ENCODE results near the gene IL13RA1. TPM values are rescaled to one million over a fixed set of nuclear protein-coding genes. Genes with fewer than 3 reads are reported as not detected.
A peak's percentile ranks its signal among the peaks of the same experiment; 100 is the strongest.

Gene IL13RA1
- total RNA-seq, 1 experiment from 2014 or later = 14.4 TPM

GRCh38 chrX:118825227-118825626 is 97.8 kb downstream of the IL13RA1 start:
- Histone ChIP-seq H4K5ac (ENCODE audit: insufficient read length, low read depth, low read length) (no peak overlapping the region), H2BK120ac (ENCODE audit: low read depth, low read length, poor library complexity, severe bottlenecking) (no peak overlapping the region), H3K14ac (ENCODE audit: insufficient read depth, low read length) (no peak overlapping the region), H3K79me2 (ENCODE audit: insufficient read depth, low read length) (no peaks in the 10 kb centered on the region), H3K56ac (ENCODE audit: insufficient read length, low read depth, low read length) (no peak overlapping the region), H2BK15ac (ENCODE audit: low read depth, low read length) (no peak overlapping the region), H3K27ac (ENCODE audit: insufficient read length, low read depth, low read length) (no peak overlapping the region), H3K79me1 (ENCODE audit: insufficient read depth, low read depth, low read length, poor library complexity, severe bottlenecking) (no peaks in the 10 kb centered on the region), H3K9me3 (ENCODE audit: control insufficient read depth, low read depth, low read length) (peaks cover 30% of the 10 kb centered on the region), H2AFZ (ENCODE audit: low read length) (no peak overlapping the region), H2BK12ac (ENCODE audit: insufficient read length, low read depth, low read length) (no peak overlapping the region), H3K23me2 (ENCODE audit: insufficient read length, low read depth, low read length, poor library complexity, severe bottlenecking) (peaks cover 7% of the 10 kb centered on the region), H3K27me3 (ENCODE audit: insufficient read depth, low read length) (peaks cover 55% of the 10 kb centered on the region), H3K9ac (ENCODE audit: extremely low read depth, insufficient read length, low read length) (no peak overlapping the region), H2BK5ac (ENCODE audit: insufficient read length, low read length) (no peak overlapping the region), H2AK5ac (ENCODE audit: insufficient read length, low read length) (no peak overlapping the region), H3K4ac (ENCODE audit: low read depth, low read length) (no peak overlapping the region), H4K8ac (replicated peaks; ENCODE audit: insufficient read length, low read depth, low read length) (no peak overlapping the region), H3K18ac (ENCODE audit: insufficient read length, low read depth, low read length) (no peak overlapping the region), H2BK20ac (ENCODE audit: low read depth, low read length, poor library complexity, severe bottlenecking) (no peak overlapping the region), H3K4me2 (ENCODE audit: insufficient read depth, insufficient read length, low read length) (no peak overlapping the region), H3T11ph (ENCODE audit: low read length) (no peak overlapping the region), H4K91ac (ENCODE audit: insufficient read length, low read depth, low read length) (no peak overlapping the region), H3K23ac (ENCODE audit: insufficient read length, low read depth, low read length) (no peak overlapping the region), H4K20me1 (ENCODE audit: control insufficient read depth, insufficient read depth, insufficient read length) (no peaks in the 10 kb centered on the region), H3K4me1 (ENCODE audit: insufficient read depth, low read length) (peaks cover 2% of the 10 kb centered on the region; the same call in 1 of the 2 replicates)
- H3K4me3 Mint-ChIP-seq = peak overlapping the region; percentile 64 to 85; a peak in 2 of 5 replicates
- WGBS (ENCODE audit: extremely low coverage, insufficient read length, low lambda C conversion rate) = no CpG with 5 or more reads among the region's 16 CpGs
- H3K36me3 Mint-ChIP-seq (ENCODE audit: insufficient read depth in 1 of 3, low read depth in 3 of 3) = peaks cover 0 to 9% (median 8%) of the 10 kb centered on the region in 3 experiments; a peak in 5 of 7 replicates
- no peak for TF ChIP-seq CTCF (conservative IDR thresholded peaks at IDR 0.05)
- DNase-seq = no peak
- H3K27ac Mint-ChIP-seq = no peak overlapping the region
- peaks cover 32 to 84% of the 10 kb centered on the region in 2 experiments for H3K9me3 Mint-ChIP-seq
- H3K27me3 Mint-ChIP-seq (ENCODE audit: low read depth) = peaks cover 99% of the 10 kb centered on the region
- peaks cover 14 to 31% of the 10 kb centered on the region in 2 experiments; a peak in 3 of 4 replicates for H3K4me1 Mint-ChIP-seq

Measured in H9 (cell line).